IMR-90 (cell line): ENCODE results near the gene KLHL13.

ENCODE experiments used
- BHLHE40 ChIP-seq: fragments of 150-350 bp; IDR thresholded peaks from 2 replicates; pipeline ENCODE4 v1.6.1; 2016; ENCODE audit warnings: mild to moderate bottlenecking, low read depth, low read length
- MAFK ChIP-seq: IDR thresholded peaks from 2 replicates; pipeline ENCODE4 v1.6.1; 2012; ENCODE audit warnings: low read depth, low read length, improper control_type of control experiment
- MXI1 ChIP-seq: IDR thresholded peaks from 2 replicates; pipeline ENCODE4 v1.6.1; 2012; ENCODE audit warnings: low read depth, mild to moderate bottlenecking, low read length, moderate library complexity, borderline replicate concordance
- NFE2L2 ChIP-seq: fragments of 150-350 bp; IDR thresholded peaks from 2 replicates; pipeline ENCODE4 v1.6.1; 2016; ENCODE audit warnings: low read depth, mild to moderate bottlenecking, low read length
- POLR2A ChIP-seq: IDR thresholded peaks from 2 replicates; pipeline ENCODE4 v1.6.1; 2012; ENCODE audit warnings: mild to moderate bottlenecking, low read depth, low read length
- RAD21 ChIP-seq: IDR thresholded peaks from 2 replicates; pipeline ENCODE4 v1.6.1; 2012; ENCODE audit warnings: low read length, improper control_type of control experiment
- RCOR1 ChIP-seq: IDR thresholded peaks from 2 replicates; pipeline ENCODE4 v1.6.1; 2012; ENCODE audit warnings: mild to moderate bottlenecking, low read length, improper control_type of control experiment; ENCODE audit not compliant: insufficient replicate concordance
- RFX5 ChIP-seq: IDR thresholded peaks from 2 replicates; pipeline ENCODE4 v1.8.0; 2012; ENCODE audit warnings: low read depth, mild to moderate bottlenecking, low read length, moderate library complexity
- TF ChIP-seq, protein P1 (sequence below): conservative IDR thresholded peaks from 2 replicates; pipeline ENCODE4 v1.5.1; 2012; ENCODE audit warnings: mild to moderate bottlenecking, low read depth, low read length, improper control_type of control experiment
- TF ChIP-seq, protein P2 (sequence below): fragments of 150-350 bp; IDR thresholded peaks from 2 replicates; pipeline ENCODE4 v1.6.1; 2017; ENCODE audit warnings: mild to moderate bottlenecking, antibody characterized with exemption, low read length, low read depth

DNA sequence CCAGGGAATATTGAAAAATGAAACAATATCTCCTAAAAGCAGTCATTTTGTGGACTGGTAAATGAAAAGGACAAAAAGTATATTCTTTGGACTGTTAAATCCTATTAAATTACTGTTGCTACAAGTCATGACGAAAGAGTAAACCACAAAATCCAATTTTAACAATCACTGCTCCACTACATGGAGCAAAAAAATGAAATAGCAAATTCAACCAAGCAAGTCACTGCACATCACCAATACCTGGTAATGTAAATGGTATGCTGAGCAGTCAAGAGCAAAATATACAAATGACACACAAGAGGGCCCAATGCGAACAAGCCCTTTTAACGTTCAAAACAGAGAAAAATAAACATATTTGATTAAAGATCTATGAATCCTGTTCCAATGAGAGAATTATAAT, 126.2 kb downstream of the KLHL13 start:
- TF ChIP-seq RCOR1: no peak
- no peak for TF ChIP-seq MAFK
- TF ChIP-seq RAD21: no peak
- no peak for TF ChIP-seq BHLHE40
- TF ChIP-seq, protein P1, sequence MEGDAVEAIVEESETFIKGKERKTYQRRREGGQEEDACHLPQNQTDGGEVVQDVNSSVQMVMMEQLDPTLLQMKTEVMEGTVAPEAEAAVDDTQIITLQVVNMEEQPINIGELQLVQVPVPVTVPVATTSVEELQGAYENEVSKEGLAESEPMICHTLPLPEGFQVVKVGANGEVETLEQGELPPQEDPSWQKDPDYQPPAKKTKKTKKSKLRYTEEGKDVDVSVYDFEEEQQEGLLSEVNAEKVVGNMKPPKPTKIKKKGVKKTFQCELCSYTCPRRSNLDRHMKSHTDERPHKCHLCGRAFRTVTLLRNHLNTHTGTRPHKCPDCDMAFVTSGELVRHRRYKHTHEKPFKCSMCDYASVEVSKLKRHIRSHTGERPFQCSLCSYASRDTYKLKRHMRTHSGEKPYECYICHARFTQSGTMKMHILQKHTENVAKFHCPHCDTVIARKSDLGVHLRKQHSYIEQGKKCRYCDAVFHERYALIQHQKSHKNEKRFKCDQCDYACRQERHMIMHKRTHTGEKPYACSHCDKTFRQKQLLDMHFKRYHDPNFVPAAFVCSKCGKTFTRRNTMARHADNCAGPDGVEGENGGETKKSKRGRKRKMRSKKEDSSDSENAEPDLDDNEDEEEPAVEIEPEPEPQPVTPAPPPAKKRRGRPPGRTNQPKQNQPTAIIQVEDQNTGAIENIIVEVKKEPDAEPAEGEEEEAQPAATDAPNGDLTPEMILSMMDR: no peak
- no peak for TF ChIP-seq POLR2A
- no peak for TF ChIP-seq NFE2L2
- no peak for TF ChIP-seq MXI1
- TF ChIP-seq, protein P2, sequence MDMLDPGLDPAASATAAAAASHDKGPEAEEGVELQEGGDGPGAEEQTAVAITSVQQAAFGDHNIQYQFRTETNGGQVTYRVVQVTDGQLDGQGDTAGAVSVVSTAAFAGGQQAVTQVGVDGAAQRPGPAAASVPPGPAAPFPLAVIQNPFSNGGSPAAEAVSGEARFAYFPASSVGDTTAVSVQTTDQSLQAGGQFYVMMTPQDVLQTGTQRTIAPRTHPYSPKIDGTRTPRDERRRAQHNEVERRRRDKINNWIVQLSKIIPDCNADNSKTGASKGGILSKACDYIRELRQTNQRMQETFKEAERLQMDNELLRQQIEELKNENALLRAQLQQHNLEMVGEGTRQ: no peak
- no peak for TF ChIP-seq RFX5
